Heart right ventricle (tissue), 16 donors: ENCODE data around the gene CCDC116. TPM values are rescaled to one million over a fixed set of nuclear protein-coding genes. Genes with fewer than 3 reads are reported as not detected.
A peak's percentile ranks its signal among the peaks of the same experiment; 100 is the strongest.

Experiments
- ATAC-seq, 8 donors: fragments of 200-7000 bp; cut with Tn5 transposase; one replicate each; pipeline ENCODE4 v1.9.1; 2020; ENCODE audit warnings: mild to moderate bottlenecking in 8 of 8, moderate library complexity in 8 of 8, moderate number of reproducible peaks in 1 of 8
- DNase-seq, 2 donors: peaks; one replicate each; pipeline ENCODE4 v3.0.0-alpha.2; 2020
- H3K27ac ChIP-seq, 10 donors: fragments of 200-600 bp; sonication (generic) in 2 of 10; one replicate each; pipeline versions ENCODE4 v1.5.0 to v1.8.0; 2020 to 2022; ENCODE audit warnings: mild to moderate bottlenecking in 3 of 10
- H3K27me3 ChIP-seq, 7 donors: fragments of 200-600 bp; one replicate each; pipeline ENCODE4 v1.8.0; 2021 to 2022; ENCODE audit warnings: mild to moderate bottlenecking in 2 of 7
- H3K36me3 ChIP-seq, 9 donors: fragments of 200-600 bp; sonication (generic) in 1 of 9; one replicate each; pipeline versions ENCODE4 v1.5.0 to v1.8.0; 2020 to 2022; ENCODE audit warnings: mild to moderate bottlenecking in 2 of 9
- H3K4me1 ChIP-seq, 9 donors: fragments of 200-600 bp; sonication (generic) in 1 of 9; one replicate each; pipeline versions ENCODE4 v1.5.0 to v1.8.0; 2020 to 2022; ENCODE audit warnings: mild to moderate bottlenecking in 4 of 9
- H3K4me3 ChIP-seq, 10 donors: fragments of 200-600 bp; sonication (generic) in 2 of 10; one replicate each; pipeline versions ENCODE4 v1.5.0 to v1.8.0; 2020 to 2022; ENCODE audit warnings: mild to moderate bottlenecking in 7 of 10, moderate library complexity in 2 of 10
- H3K9me3 ChIP-seq, 11 donors: fragments of 200-600 bp in 10 of 11; sonication (generic) in 2 of 11; one replicate each; pipeline versions ENCODE4 v1.5.0 to v1.8.0; 2013 to 2022; ENCODE audit warnings: mild to moderate bottlenecking in 2 of 11, control low read depth in 1 of 11, moderate library complexity in 1 of 11
- WGBS, 2 donors: extraction: QIAGEN DNeasy Blood & Tissue Kit; methylation state at CpG; one replicate each; pipeline ENCODE4 v1.1.7; 2013; ENCODE audit warnings: inconsistent platforms in 1 of 2; 5-methylcytosine and 5-hydroxymethylcytosine counted together
- intact Hi-C, 10 donors: fragments of 100-400 bp; cut with DNase I; formaldehyde crosslinking; loops; one replicate each; pipeline versions ENCODE4 v1.11.1 to v1.14.2; 2022
- polyA plus RNA-seq, 2 donors: library from polyadenylated mRNA; stranded (reverse); fragments of 200-250 nt; gene quantifications; one replicate each; pipeline ENCODE4 v1.2.3, GENCODE V29; 2013
- total RNA-seq, 10 donors: library from RNA; stranded (reverse); fragmentation: NEBNext Ultra II Directional in 3 of 10; extraction: Animal tissue kit (Norgen Biotek cat#: 25700) in 3 of 10; gene quantifications; one replicate each; pipeline versions ENCODE4 v1.2.1 to v1.2.4, GENCODE V29; 2021 to 2023
- TF ChIP-seq, protein P1 (sequence below), 9 donors: fragments of 200-600 bp; sonication (generic) in 2 of 9; IDR thresholded peaks; one replicate each; pipeline versions ENCODE4 v1.5.0 to v1.8.0; 2021 to 2022; ENCODE audit warnings: antibody characterized with exemption in 9 of 9, mild to moderate bottlenecking in 5 of 9, moderate library complexity in 1 of 9
- donor health status: Arrhythmogenic right ventricular cardiomyopathy.
- donor health status: ischemic (EF 13 %, LVEDD 7.1; RV severe dilation, severe dysfunction).
- donor health status: healthy with polysubstance abuse.
- donor health status: DM: no; HTN: yes; CAD: no.
- donor health status: DM: no; HTN: no; CAD: no.
- donor health status: ischemic (EF 25% LVEDD 6.9; RV normal size, moderate dysfunction).
- donor health status: ischemic (EF 25% LVEDD 5.7; RV mildly dilated, moderate dysfunction).
- donor health status: healthy.
- donor health status: DM: yes; HTN: yes; CAD: no.
- donor health status: Ischemic cardiomyopathy.
- donor health status: ischemic (EF 35%, LVEDD 5.7; RV mildly dilated, moderate dysfunction).
- donor health status: nonischemic (EF 11% LVEDD 7.7; RV severe dilation, severe dysfunction).
- donor health status: DM: yes; HTN: yes; CAD: no.
- donor health status: PGD.
- donor health status: ischemic (EF 29% LVEDD 5.4; RV normal size, mild dysfunction).
- donor health status: nonischemic (EF 23%, LVEDD 6.1; RV moderate dilation, normal function).

CCDC116 gene
- total and polyA plus RNA-seq, 12 donors, result 0.11 to 1.2 (median 0.28) TPM; not detected in 4

DNA sequence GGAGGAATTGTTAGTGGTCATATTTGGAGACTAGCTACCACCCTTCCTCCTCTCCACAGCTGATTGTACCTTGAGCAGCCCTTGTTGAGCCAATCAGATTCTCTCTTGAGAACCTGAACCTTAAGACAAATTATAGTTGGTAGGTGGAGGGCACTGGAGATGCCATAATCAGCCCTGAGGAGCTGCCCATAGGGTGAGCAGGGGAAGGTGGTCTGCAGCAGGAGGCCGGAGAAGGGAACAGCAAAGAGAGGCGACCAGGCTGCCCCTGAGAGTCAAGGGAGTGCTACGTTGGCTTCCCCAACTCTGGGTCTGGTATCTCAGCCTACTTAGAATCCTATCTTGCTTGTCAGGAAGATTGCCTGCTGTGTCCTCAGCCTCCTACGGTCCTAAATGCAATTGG lies 6.8 kb downstream of the CCDC116 start:
- no peaks in the 10 kb centered on the region for H3K27me3 ChIP-seq
- ATAC-seq, result no peak

DNA sequence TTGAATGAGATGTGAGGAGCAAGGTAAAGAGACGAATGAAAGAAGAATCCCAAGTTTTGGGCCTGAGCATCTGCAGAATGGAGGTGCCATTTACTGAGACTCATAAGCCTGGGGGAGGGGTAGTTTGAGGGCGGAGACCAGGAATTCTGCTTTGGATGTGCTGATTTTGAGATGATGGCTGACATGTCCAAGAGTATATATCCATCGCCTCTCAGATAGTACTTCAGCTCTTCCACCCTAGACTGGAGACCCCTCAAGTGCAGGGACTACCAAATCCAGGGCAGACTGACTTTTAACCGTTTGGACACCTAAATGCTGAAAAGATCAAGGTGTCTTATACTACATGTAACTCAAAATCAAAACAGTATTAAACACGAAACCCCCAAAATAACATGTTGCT lies 8.2 kb downstream of the CCDC116 start:
- no peak overlapping the region for H3K4me3 ChIP-seq
- H3K27me3 ChIP-seq, result no peaks in the 10 kb centered on the region
- peaks cover 0 to 26% (median 22%) of the 10 kb centered on the region in 9 donors for H3K4me1 ChIP-seq
- 85 to 88% methylated on average over 5 of the region's 5 CpGs for WGBS, 2 donors
- ATAC-seq (no peak), DNase-seq (no peak)
- TF ChIP-seq, protein P1, sequence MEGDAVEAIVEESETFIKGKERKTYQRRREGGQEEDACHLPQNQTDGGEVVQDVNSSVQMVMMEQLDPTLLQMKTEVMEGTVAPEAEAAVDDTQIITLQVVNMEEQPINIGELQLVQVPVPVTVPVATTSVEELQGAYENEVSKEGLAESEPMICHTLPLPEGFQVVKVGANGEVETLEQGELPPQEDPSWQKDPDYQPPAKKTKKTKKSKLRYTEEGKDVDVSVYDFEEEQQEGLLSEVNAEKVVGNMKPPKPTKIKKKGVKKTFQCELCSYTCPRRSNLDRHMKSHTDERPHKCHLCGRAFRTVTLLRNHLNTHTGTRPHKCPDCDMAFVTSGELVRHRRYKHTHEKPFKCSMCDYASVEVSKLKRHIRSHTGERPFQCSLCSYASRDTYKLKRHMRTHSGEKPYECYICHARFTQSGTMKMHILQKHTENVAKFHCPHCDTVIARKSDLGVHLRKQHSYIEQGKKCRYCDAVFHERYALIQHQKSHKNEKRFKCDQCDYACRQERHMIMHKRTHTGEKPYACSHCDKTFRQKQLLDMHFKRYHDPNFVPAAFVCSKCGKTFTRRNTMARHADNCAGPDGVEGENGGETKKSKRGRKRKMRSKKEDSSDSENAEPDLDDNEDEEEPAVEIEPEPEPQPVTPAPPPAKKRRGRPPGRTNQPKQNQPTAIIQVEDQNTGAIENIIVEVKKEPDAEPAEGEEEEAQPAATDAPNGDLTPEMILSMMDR (IDR thresholded peaks at IDR 0.05), result no peak
- H3K36me3 ChIP-seq, result peaks cover 0 to 20% (median 0%) of the 10 kb centered on the region in 9 donors
- intact Hi-C loops, result no loop called here
- H3K27ac ChIP-seq, result no peak overlapping the region
- no peaks in the 10 kb centered on the region for H3K9me3 ChIP-seq

More for the DNA sequence above, 6.8 kb downstream of the CCDC116 start:
- no peak overlapping the region for H3K27ac ChIP-seq
- peaks cover 0 to 8% (median 0%) of the 10 kb centered on the region in 9 donors for H3K36me3 ChIP-seq
- H3K4me1 ChIP-seq, result peaks cover 0 to 26% (median 22%) of the 10 kb centered on the region in 9 donors
- WGBS, 2 donors, result 65 to 74% methylated on average over 4 of the region's 4 CpGs
- intact Hi-C loops, result loop anchor here in 1 of 10 donors (5.0 kb wide), 1 partner anchor 33 kb away; no protein-coding TSS in a partner anchor
- no peak overlapping the region for H3K4me3 ChIP-seq
- no peaks in the 10 kb centered on the region for H3K9me3 ChIP-seq
- DNase-seq, result no peak
- TF ChIP-seq, protein P1 (IDR thresholded peaks at IDR 0.05), result no peak

DNA sequence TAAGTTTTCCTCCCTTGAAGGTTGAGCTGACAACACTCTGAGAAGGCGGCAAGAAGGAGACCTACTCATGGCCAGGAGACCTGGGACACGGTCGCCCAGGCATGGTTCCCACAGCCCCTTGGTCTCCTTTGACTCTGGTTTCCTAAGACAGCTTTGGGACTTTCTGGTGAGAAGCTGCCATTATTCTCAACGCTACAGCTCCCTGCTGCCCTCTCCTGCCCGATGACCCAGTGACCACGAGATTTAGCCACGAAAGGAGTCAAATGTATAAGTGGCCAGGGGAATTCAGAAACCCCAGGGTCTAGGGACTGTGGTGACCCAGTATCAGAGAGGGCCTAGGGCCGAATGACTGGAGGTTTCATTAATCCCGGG lies 8.8 kb downstream of the CCDC116 start:
- H3K36me3 ChIP-seq, result peaks cover 0 to 20% (median 0%) of the 10 kb centered on the region in 9 donors
- DNase-seq (no peak), ATAC-seq (peak in 7 of 8 donors; percentile 21 to 71 (median 51))
- peaks cover 0 to 28% (median 25%) of the 10 kb centered on the region in 9 donors for H3K4me1 ChIP-seq
- 3 to 5% methylated on average over 9 of the region's 9 CpGs for WGBS, 2 donors
- H3K27me3 ChIP-seq, result no peaks in the 10 kb centered on the region
- TF ChIP-seq, protein P1 (IDR thresholded peaks at IDR 0.05), result peak in 6 of 9 donors; percentile 40 to 57 (median 54)
- H3K9me3 ChIP-seq, result no peaks in the 10 kb centered on the region
- H3K4me3 ChIP-seq, result peak overlapping the region; percentile 16 to 91 (median 80)
- peak overlapping the region in 9 of 10 donors; percentile 38 to 82 (median 63) for H3K27ac ChIP-seq
- intact Hi-C loops, result no loop called here

DNA sequence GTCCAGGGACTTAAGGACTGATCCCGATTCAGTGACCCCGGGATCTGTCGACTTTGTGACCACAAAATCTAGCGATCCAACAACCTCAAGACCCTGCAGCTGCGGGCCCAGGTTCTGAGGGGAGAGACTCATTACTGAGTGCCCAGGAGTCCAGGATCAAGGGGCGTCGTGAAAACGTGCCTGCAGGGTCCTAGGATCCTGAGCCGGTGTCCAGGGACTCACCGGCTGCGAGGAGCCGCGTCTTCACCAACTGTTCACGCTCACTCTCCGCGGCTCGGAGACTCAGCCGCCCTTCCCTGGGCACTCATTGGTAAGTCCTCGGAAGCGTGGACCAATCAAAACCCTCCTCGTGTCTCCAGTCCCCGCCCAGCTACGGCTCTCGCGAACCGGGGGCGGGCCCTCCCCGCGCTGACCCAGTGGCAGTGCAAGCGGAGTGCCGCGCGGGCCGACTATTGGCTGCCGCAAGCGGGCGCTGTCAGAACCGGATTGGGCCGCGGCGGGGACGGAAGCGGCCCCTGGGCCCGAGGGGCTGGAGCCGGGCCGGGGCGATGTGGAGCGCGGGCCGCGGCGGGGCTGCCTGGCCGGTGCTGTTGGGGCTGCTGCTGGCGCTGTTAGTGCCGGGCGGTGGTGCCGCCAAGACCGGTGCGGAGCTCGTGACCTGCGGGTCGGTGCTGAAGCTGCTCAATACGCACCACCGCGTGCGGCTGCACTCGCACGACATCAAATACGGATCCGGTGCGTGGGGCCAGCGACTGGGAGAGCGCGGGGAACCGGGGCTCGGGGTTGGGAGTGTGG lies 9.4 kb downstream of the CCDC116 start, which contains the start of gene SDF2L1:
Gene SDF2L1, plus strand, starts transcription at position 514 of the 795 bp plus-strand sequence. Its CDS starts 35 bp downstream, at position 549.
- Histone ChIP-seq H3K4me1 (peaks cover 0 to 34% (median 29%) of the 10 kb centered on the region in 9 donors), H3K9me3 (no peaks in the 10 kb centered on the region), H3K36me3 (peaks cover 0 to 21% (median 0%) of the 10 kb centered on the region in 9 donors), H3K27ac (peak within 1 kb of the TSS in 9 of 10 donors; percentile 54 to 82 (median 66)), H3K4me3 (peak within 1 kb of the TSS; percentile 51 to 91 (median 80)), H3K27me3 (no peaks in the 10 kb centered on the region)
- WGBS, 2 donors, result 0 to 1% methylated on average over 76 of the region's 76 CpGs
- intact Hi-C loops, result loop anchor here in 1 of 10 donors (1.0 kb wide), 1 partner anchor 12 kb away; the partner anchor contains the start of gene YDJC
- ATAC-seq (peak; percentile 99 to 100 (median 100)), DNase-seq (peak; percentile 98)
- TF ChIP-seq, protein P1 (IDR thresholded peaks at IDR 0.05), result peak in 6 of 9 donors; percentile 16 to 64 (median 37)
